Motor neuron (in vitro differentiated cells): ENCODE measurements around the gene SMARCD3. TPM values are rescaled to one million over a fixed set of nuclear protein-coding genes. Genes with fewer than 3 reads are reported as not detected.
A peak's percentile ranks its signal among the peaks of the same experiment; 100 is the strongest.

Experiments
- ATAC-seq, 8 experiments: fragments of 200-7000 bp; cut with Tn5 transposase; replicated peaks in 6 of 8; 2 replicates each; pipeline ENCODE4 v1.8.0; 2021; ENCODE audit warnings: mild to moderate bottlenecking in 8 of 8, moderate library complexity in 8 of 8
- H3K27ac ChIP-seq, 2 donors: fragments of 250-450 bp; sonication (Bioruptor Pico); 2 replicates each; pipeline ENCODE4 v1.9.0; 2021; ENCODE audit warnings: antibody characterized with exemption in 2 of 2, mild to moderate bottlenecking in 2 of 2, moderate library complexity in 1 of 2
- H3K4me1 ChIP-seq, 2 donors: fragments of 250-450 bp; sonication (Bioruptor Pico); replicated peaks in 1 of 2; 2 replicates each; pipeline ENCODE4 v1.6.1; 2021; ENCODE audit warnings: antibody characterized with exemption in 2 of 2, mild to moderate bottlenecking in 2 of 2, moderate library complexity in 1 of 2
- H3K4me3 ChIP-seq, 5 donors: fragments of 250-450 bp; sonication (Bioruptor Pico); 2 replicates each; pipeline ENCODE4 v1.9.0; 2021; ENCODE audit warnings: antibody characterized with exemption in 5 of 5, mild to moderate bottlenecking in 5 of 5, moderate library complexity in 4 of 5
- WGBS, 10 experiments: fragments of 450-650 bp; shearing (Covaris generic); methylation state at CpG; one replicate each; pipeline ENCODE4 v1.0.0; 2022; 5-methylcytosine and 5-hydroxymethylcytosine counted together
- in situ Hi-C, 9 experiments: fragments of 400-800 bp; cut with MboI; loops; one replicate each; pipeline ENCODE4 v1.15.0; 2021; ENCODE audit warnings: low sequenced_read_pairs in 9 of 9, low pct_unique_long_range_greater_than_20kb in 2 of 9; ENCODE audit not compliant: unreplicated experiment in 9 of 9
- total RNA-seq, 8 experiments: library from RNA; unstranded; fragments of 300-600 nt; gene quantifications; 2 replicates each; pipeline versions ENCODE4 v1.2.3 to v1.2.4, GENCODE V29; 2022

The SMARCD3 gene
- total RNA-seq, 8 experiments from 2014 or later = 12.8 to 88.7 (median 35.0) TPM

- Histone ChIP-seq H3K4me3 (peak overlapping the region in 1 of 5 donors; percentile 4), H3K4me1 (peaks cover 57 to 61% of the 10 kb centered on the region in 2 donors), H3K27ac (peak overlapping the region; percentile 45 to 69)
- in situ Hi-C loops = no loop called here
- 0 to 54% (median 0%) methylated on average over 1 to 3 of the region's 17 CpGs; no CpG with 5 or more reads in 7 of the 10 experiments for WGBS, 10 experiments
- peak in 6 of 8 experiments; percentile 15 to 57 (median 48) for ATAC-seq
These were observed 4.9 kb downstream of the SMARCD3 start for GRCh38 chr7:151243408-151244195.

- H3K4me1 ChIP-seq = peaks cover 57 to 61% of the 10 kb centered on the region in 2 donors
- H3K27ac ChIP-seq = peak overlapping the region; percentile 45 to 67
- WGBS, 10 experiments = 0 to 60% (median 13%) methylated on average over 1 to 2 of the region's 2 CpGs; no CpG with 5 or more reads in 6 of the 10 experiments
- peak in 2 of 8 experiments; percentile 0 to 1 for ATAC-seq
- peak overlapping the region in 1 of 5 donors; percentile 4 for H3K4me3 ChIP-seq
- in situ Hi-C loops = no loop called here
These were observed 5.5 kb downstream of the SMARCD3 start for GRCh38 chr7:151243045-151243349.

- Histone ChIP-seq H3K4me3 (no peak overlapping the region), H3K27ac (peak overlapping the region; percentile 45 to 67), H3K4me1 (peaks cover 53 to 56% of the 10 kb centered on the region in 2 donors)
- WGBS, 10 experiments = 44 to 100% (median 92%) methylated on average over 2 to 5 of the region's 20 CpGs; no CpG with 5 or more reads in 6 of the 10 experiments
- in situ Hi-C loops = no loop called here
- no peak for ATAC-seq
These were observed 6.1 kb downstream of the SMARCD3 start for GRCh38 chr7:151242159-151243044.

GRCh38 chr7:151241755-151242096, 6.8 kb downstream of the SMARCD3 start:
- WGBS, 10 experiments = no CpG with 5 or more reads among the region's 9 CpGs
- in situ Hi-C loops = no loop called here
- H3K4me1 ChIP-seq = peaks cover 46 to 49% of the 10 kb centered on the region in 2 donors
- no peak overlapping the region for H3K4me3 ChIP-seq
- H3K27ac ChIP-seq = no peak overlapping the region
- ATAC-seq = no peak

- ATAC-seq = no peak
- Histone ChIP-seq H3K27ac (no peak overlapping the region), H3K4me1 (peaks cover 40 to 43% of the 10 kb centered on the region in 2 donors), H3K4me3 (no peak overlapping the region)
- WGBS, 10 experiments = 65 to 97% (median 89%) methylated on average over 1 to 5 of the region's 7 CpGs; no CpG with 5 or more reads in 2 of the 10 experiments
- in situ Hi-C loops = no loop called here
These were observed 7.3 kb downstream of the SMARCD3 start for GRCh38 chr7:151240942-151241754.

- no peak for ATAC-seq
- peak overlapping the region in 1 of 2 donors; percentile 18 for H3K27ac ChIP-seq
- peaks cover 34 to 37% of the 10 kb centered on the region in 2 donors for H3K4me1 ChIP-seq
- WGBS, 10 experiments = 50 to 100% (median 94%) methylated on average over 1 of the region's 4 CpGs; no CpG with 5 or more reads in 6 of the 10 experiments
- in situ Hi-C loops = no loop called here
- H3K4me3 ChIP-seq = no peak overlapping the region
These were observed 8.0 kb downstream of the SMARCD3 start for GRCh38 chr7:151240536-151240935.

- H3K4me3 ChIP-seq = no peak overlapping the region
- peak in 2 of 8 experiments; percentile 10 to 23 for ATAC-seq
- WGBS, 10 experiments = 0 to 100% (median 33%) methylated on average over 1 to 5 of the region's 11 CpGs; no CpG with 5 or more reads in 3 of the 10 experiments
- H3K4me1 ChIP-seq = peaks cover 28 to 31% of the 10 kb centered on the region in 2 donors
- in situ Hi-C loops = no loop called here
- peak overlapping the region in 1 of 2 donors; percentile 18 for H3K27ac ChIP-seq
These were observed 8.5 kb downstream of the SMARCD3 start for GRCh38 chr7:151239837-151240459.

- H3K27ac ChIP-seq = no peak overlapping the region
- no peak overlapping the region for H3K4me3 ChIP-seq
- in situ Hi-C loops = no loop called here
- ATAC-seq = no peak
- WGBS, 10 experiments = 67 to 100% (median 85%) methylated on average over 1 to 7 of the region's 25 CpGs; no CpG with 5 or more reads in 4 of the 10 experiments
- H3K4me1 ChIP-seq = peaks cover 22 to 26% of the 10 kb centered on the region in 2 donors
These were observed 9.3 kb downstream of the SMARCD3 start for GRCh38 chr7:151238924-151239836.

GRCh38 chr7:151238190-151238810, 10.2 kb downstream of the SMARCD3 start:
- ATAC-seq = peak in 1 of 8 experiments; percentile 5
- in situ Hi-C loops = no loop called here
- H3K4me1 ChIP-seq = peaks cover 21 to 25% of the 10 kb centered on the region in 2 donors
- 80 to 100% (median 87%) methylated on average over 1 to 5 of the region's 17 CpGs; no CpG with 5 or more reads in 6 of the 10 experiments for WGBS, 10 experiments
- no peak overlapping the region for H3K4me3 ChIP-seq
- no peak overlapping the region for H3K27ac ChIP-seq

GRCh38 chr7:151237244-151238189, 11.0 kb downstream of the SMARCD3 start:
- Histone ChIP-seq H3K4me1 (peaks cover 13 to 18% of the 10 kb centered on the region in 2 donors), H3K4me3 (no peak overlapping the region), H3K27ac (no peak overlapping the region)
- 88 to 100% (median 97%) methylated on average over 1 to 5 of the region's 44 CpGs; no CpG with 5 or more reads in 4 of the 10 experiments for WGBS, 10 experiments
- in situ Hi-C loops = no loop called here
- ATAC-seq = peak in 4 of 8 experiments; percentile 1 to 17 (median 8)
